GM19468 (cell line): Measurements from ENCODE around the gene LRRC4C.
A peak's percentile ranks its signal among the peaks of the same experiment; 100 is the strongest.

Source experiments
- ATAC-seq: cut with Tn5 transposase; IDR thresholded peaks from one replicate; pipeline ENCODE4 v1.9.1; 2021; ENCODE audit warnings: mild to moderate bottlenecking, moderate library complexity, moderate number of reproducible peaks; ENCODE audit not compliant: unreplicated experiment; ENCODE audit errors: extremely low read depth

Gene LRRC4C

GRCh38 chr11:41334007-41334933 lies 125.2 kb downstream of the LRRC4C start:
- no peak for ATAC-seq

- ATAC-seq: no peak
These were observed 126.1 kb downstream of the LRRC4C start for GRCh38 chr11:41333357-41333756.

DNA sequence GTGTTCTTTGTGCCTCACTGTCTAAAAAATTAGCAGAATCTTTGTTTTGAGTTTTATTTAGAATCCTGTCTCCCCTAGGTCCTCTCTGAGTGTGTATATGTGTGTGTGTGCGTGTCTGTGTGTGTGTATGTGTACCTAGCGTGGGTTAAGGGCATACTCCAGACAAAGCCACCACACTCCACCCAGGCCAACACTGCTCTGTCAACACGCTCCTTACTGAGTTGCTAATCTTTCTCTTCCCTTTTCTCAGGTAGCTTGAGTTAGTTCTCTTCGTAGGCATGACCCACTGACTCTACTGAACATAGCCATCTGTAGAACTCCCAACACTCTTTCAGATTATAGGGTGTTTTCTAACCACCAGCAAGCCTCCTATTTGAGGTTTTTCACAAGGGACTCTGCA lies 131.1 kb downstream of the LRRC4C start:
- ATAC-seq: no peak

GRCh38 chr11:41323446-41323845 lies 136.0 kb downstream of the LRRC4C start:
- ATAC-seq: no peak

- ATAC-seq: no peak
These were observed 138.8 kb downstream of the LRRC4C start for GRCh38 chr11:41320653-41321052.

- ATAC-seq: no peak
These were observed 139.2 kb downstream of the LRRC4C start for GRCh38 chr11:41320238-41320637.

DNA sequence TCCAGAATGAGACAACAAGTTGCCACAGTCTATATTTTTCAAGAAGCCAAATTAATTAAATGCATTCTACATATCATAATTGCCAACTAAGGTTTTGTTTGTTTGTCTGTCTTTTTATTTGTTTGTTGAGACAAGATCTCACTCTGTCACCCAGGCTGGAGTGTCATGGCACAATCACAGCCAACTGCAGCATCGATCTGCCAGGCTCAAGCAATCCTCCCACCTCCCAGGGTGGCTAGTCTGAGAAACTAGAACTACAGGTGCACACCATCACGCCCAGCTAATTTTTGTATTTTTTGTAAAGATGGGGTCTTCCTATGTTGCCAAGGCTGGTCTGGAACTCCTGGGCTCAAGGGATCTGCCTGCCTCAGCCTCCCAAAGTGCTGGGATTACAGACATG lies 140.0 kb downstream of the LRRC4C start:
- ATAC-seq: no peak

GRCh38 chr11:41316751-41317150 lies 142.7 kb downstream of the LRRC4C start:
- no peak for ATAC-seq

GRCh38 chr11:41313226-41313625 lies 146.2 kb downstream of the LRRC4C start:
- ATAC-seq: no peak

DNA sequence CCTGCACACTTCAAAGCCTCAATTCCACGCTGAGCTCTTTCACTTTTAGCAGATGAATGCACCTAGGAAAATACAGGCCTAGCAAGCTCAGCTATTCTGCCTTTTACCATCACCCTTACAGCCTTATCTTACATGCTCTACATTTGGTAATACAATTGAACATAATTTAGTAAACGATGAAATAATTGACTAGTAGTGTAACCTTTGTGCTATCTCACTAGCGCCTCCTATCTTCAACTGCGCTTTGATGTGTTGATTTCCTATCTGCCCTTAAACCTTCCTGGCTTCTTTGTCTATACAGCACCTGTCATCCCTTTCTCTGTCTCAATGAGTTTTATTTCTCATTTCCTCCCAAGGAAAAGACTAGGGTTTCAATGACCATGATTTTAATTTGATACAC lies 149.7 kb downstream of the LRRC4C start:
- ATAC-seq: no peak

- ATAC-seq: peak; percentile 59
These were observed 150.3 kb downstream of the LRRC4C start for GRCh38 chr11:41309111-41309522.

- ATAC-seq: no peak
These were observed 151.2 kb downstream of the LRRC4C start for GRCh38 chr11:41308286-41308685.

GRCh38 chr11:41307296-41308080 lies 152.0 kb downstream of the LRRC4C start:
- ATAC-seq: no peak

GRCh38 chr11:41306431-41306830 lies 153.0 kb downstream of the LRRC4C start:
- ATAC-seq: no peak

DNA sequence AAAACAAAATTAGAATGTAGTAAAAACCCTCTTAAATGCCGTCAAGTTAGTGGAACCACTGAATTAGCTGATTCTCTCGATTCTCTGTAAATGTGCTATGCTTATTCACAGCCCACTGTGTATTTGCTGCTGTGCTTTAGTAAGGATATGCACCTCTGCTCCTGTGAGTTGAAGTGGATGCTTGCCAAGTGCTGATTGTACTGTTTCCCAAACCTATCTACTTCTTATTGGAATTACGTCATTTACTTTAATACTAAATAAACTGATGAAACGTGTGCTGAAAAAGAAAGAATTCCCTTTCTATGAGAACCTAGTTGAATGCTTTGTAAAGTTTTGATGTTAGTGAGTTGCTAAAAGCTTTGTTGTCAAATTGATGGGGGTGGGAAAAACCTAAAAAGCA lies 158.4 kb downstream of the LRRC4C start:
- no peak for ATAC-seq

DNA sequence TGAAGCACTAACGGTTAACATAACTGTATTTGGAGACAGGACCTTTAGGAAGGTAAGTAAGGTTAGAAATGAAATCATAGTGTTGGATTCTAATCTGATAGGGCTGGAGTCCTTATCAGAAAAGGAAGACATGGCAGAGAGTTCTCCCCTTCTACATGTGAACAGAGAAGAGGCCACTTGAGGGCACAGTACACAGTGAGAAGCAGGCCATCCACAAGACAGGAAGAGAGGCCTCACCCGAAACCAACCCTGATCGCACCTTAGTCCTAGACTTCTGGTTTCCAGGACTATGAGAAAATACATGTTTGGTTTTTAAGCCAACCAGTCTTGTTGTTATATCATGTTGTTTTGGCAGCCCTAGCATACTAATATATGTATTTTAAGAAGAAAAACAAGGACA lies 170.0 kb downstream of the LRRC4C start:
- ATAC-seq: no peak

DNA sequence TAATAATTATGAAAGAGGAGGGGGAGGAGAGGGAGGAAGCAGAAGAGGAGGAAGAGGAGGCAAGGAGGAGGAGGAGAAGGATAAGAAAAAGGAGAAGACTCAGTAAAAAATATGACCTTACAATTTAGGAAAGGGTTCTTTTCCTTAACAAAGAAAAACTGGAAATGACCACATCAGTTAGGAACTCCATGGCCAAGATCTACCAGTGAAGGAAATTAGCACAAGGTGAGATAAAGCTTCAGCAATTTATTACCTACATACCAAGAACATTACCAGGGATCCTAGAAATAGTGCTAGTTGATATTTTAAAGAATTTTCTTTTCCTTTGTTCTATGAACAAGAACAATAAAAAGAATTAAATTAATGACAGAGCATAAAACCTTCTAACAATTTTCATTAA lies 172.7 kb downstream of the LRRC4C start:
- ATAC-seq: no peak

DNA sequence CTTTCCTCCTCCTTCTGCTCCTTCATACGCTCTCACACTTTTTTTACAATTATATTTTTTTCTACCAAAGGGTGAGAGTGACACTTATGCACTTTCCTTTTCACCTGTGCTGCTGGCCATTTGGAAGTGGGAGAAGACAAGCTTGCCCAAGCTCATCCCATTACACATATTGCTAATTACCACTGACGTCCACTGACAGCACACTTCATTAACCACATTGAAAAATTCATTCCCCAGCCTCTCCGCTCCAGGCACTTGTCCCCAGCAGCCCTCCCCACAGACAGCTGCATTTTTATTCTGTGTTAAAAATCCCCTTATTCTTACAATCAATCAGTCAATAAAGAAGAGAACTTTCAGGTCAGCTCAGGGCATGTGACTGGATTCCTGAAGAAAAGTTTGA lies 175.1 kb downstream of the LRRC4C start:
- no peak for ATAC-seq

- no peak for ATAC-seq
These were observed 176.1 kb downstream of the LRRC4C start for GRCh38 chr11:41283191-41283930.

DNA sequence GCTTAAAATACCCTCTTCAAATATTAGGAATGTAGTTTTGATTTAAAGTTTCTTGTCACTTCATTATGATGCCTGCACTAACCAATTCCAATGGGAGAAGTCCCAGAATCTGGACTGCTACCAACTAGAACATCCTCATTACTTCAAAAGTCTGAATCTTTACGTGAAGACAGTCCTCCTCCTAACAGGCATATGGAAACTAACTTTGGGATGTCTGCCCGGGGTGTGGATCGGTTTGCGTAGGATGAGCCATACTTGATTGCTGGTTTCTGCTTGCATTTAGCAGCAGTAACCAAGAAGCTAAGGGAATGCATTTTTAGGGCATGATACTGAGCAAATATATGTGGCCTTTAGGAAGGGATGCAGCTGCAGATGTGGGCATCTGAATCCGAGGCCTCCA lies 177.1 kb downstream of the LRRC4C start:
- no peak for ATAC-seq
